Measurements from ENCODE around the gene SFTPB. TPM values are rescaled to one million over a fixed set of nuclear protein-coding genes. Genes with fewer than 3 reads are reported as not detected.
A peak's percentile ranks its signal among the peaks of the same experiment; 100 is the strongest.

SFTPB gene
- total RNA-seq, 1 donor: not detected

DNA sequence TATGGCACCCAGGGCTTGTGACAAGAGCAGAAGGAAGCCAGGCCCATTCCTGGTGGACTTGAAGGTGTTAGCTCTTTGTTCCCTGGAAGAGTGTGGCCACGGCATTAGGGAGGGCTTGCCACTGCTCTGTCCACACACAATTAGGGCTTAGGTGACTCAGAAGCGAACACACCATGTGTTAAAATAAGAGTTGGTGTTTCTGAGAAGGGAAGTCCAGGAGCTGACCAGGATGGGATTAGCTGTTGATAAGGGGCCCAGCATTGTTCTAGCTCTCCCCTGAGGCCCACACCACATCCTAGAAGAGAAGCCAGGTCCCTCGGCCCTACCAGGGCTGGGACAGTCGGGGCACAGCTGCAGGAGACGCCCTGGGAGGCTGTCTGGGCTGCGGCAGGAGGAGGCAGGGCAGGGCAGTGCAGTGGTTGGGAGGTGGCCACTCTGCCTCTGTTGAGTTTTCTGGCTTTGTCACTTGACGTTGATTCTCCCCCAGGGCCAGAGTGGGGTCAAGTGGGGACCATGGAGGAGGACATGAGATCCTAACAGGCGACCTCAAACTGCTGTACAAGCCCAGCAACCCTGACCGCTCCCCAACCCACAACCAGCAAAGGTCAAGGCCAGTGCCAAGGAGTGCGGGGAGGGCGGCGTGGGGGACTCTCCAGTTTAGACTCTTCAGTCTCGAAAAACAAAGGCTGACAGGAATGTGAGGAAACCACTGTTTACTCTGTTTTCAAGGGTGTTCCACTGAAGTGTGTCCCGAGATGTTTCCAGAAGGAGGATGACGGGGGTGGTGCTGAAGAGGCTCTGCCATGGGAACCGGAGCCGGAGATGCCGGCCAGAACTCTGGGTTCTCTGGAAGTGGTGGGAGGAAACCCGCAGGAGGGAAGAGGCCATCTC is 42.9 kb upstream of the SFTPB start:
- H3K9me3 ChIP-seq (ENCODE audit: low read depth, low read length): no peaks in the 10 kb centered on the region
- no peaks in the 10 kb centered on the region for H3K36me3 ChIP-seq (ENCODE audit: insufficient read depth, low read length)
- peak; percentile 46 for DNase-seq (ENCODE audit: insufficient read length, low spot score, missing footprints)
- H3K27me3 ChIP-seq (ENCODE audit: insufficient read depth, low read length): peaks cover 5% of the 10 kb centered on the region
- H3K4me2 ChIP-seq (ENCODE audit: insufficient read depth, low read length): no peak overlapping the region
- peaks cover 26% of the 10 kb centered on the region for H3K4me1 ChIP-seq (ENCODE audit: insufficient read depth, low read length)
- H2AFZ ChIP-seq (ENCODE audit: low read length): no peak overlapping the region
- no peaks in the 10 kb centered on the region for H4K20me1 ChIP-seq (ENCODE audit: insufficient read depth, low read length)
- no peak overlapping the region for H3K27ac ChIP-seq (ENCODE audit: low read depth, low read length)
- TF ChIP-seq, protein P1, sequence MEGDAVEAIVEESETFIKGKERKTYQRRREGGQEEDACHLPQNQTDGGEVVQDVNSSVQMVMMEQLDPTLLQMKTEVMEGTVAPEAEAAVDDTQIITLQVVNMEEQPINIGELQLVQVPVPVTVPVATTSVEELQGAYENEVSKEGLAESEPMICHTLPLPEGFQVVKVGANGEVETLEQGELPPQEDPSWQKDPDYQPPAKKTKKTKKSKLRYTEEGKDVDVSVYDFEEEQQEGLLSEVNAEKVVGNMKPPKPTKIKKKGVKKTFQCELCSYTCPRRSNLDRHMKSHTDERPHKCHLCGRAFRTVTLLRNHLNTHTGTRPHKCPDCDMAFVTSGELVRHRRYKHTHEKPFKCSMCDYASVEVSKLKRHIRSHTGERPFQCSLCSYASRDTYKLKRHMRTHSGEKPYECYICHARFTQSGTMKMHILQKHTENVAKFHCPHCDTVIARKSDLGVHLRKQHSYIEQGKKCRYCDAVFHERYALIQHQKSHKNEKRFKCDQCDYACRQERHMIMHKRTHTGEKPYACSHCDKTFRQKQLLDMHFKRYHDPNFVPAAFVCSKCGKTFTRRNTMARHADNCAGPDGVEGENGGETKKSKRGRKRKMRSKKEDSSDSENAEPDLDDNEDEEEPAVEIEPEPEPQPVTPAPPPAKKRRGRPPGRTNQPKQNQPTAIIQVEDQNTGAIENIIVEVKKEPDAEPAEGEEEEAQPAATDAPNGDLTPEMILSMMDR (IDR thresholded peaks at IDR 0.05; ENCODE audit: extremely low read depth, low read depth, low read length): no peak
- no peaks in the 10 kb centered on the region for H3K79me2 ChIP-seq (ENCODE audit: insufficient read depth, low read length)
- H3K4me3 ChIP-seq (ENCODE audit: insufficient read depth, low read length): no peak overlapping the region

DNA sequence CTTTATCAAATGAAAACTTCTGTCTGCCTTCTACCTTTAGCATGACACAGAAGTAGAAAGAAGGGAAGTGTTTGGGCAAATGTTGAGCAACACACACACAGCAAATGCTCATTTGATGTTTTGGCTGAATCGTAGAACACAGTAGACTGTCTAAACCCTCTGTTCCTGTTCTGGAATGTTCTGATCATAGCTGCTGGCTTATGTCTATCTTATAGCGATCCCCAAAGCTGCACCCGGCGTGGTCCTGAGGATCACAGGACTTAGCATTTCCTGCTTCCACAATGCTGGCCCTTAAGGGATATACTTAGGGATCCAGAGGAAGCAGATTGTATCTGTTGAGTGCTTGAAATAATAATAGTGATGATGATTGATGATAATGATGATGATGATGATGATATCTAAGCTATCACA is 41.4 kb upstream of the SFTPB start:
- Histone ChIP-seq H3K9me3 (ENCODE audit: low read depth, low read length) (no peaks in the 10 kb centered on the region), H3K4me1 (ENCODE audit: insufficient read depth, low read length) (peaks cover 35% of the 10 kb centered on the region), H3K27ac (ENCODE audit: low read depth, low read length) (no peak overlapping the region), H3K27me3 (ENCODE audit: insufficient read depth, low read length) (no peaks in the 10 kb centered on the region), H3K4me2 (ENCODE audit: insufficient read depth, low read length) (no peak overlapping the region), H3K36me3 (ENCODE audit: insufficient read depth, low read length) (no peaks in the 10 kb centered on the region), H2AFZ (ENCODE audit: low read length) (no peak overlapping the region), H3K79me2 (ENCODE audit: insufficient read depth, low read length) (no peaks in the 10 kb centered on the region), H3K4me3 (ENCODE audit: insufficient read depth, low read length) (no peak overlapping the region), H4K20me1 (ENCODE audit: insufficient read depth, low read length) (no peaks in the 10 kb centered on the region)
- TF ChIP-seq, protein P1 (IDR thresholded peaks at IDR 0.05; ENCODE audit: extremely low read depth, low read depth, low read length): no peak
- no peak for DNase-seq (ENCODE audit: insufficient read length, low spot score, missing footprints)

DNA sequence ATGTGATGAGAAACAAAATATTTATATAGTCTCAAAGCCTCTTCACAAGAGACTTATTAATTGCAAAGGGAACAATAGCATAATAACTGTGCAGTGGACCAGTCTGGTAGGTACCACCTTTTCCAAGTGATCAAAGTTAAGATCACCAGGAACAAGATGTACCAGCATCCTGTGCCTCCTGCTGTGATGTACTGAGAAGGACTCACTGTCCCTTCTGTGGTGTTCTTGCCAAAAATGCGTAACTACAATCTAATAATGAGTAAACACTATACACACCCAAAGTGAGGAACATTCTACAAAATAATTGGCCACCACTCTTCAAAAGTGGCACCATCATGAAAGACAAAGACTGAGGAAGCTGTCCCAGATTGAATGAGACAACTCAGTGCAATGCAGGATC is 40.6 kb upstream of the SFTPB start:
- TF ChIP-seq, protein P1 (IDR thresholded peaks at IDR 0.05; ENCODE audit: extremely low read depth, low read depth, low read length): no peak
- Histone ChIP-seq H4K20me1 (ENCODE audit: insufficient read depth, low read length) (no peaks in the 10 kb centered on the region), H3K4me1 (ENCODE audit: insufficient read depth, low read length) (peaks cover 33% of the 10 kb centered on the region), H2AFZ (ENCODE audit: low read length) (no peak overlapping the region), H3K4me2 (ENCODE audit: insufficient read depth, low read length) (no peak overlapping the region), H3K4me3 (ENCODE audit: insufficient read depth, low read length) (no peak overlapping the region), H3K27ac (ENCODE audit: low read depth, low read length) (no peak overlapping the region), H3K79me2 (ENCODE audit: insufficient read depth, low read length) (no peaks in the 10 kb centered on the region), H3K27me3 (ENCODE audit: insufficient read depth, low read length) (no peaks in the 10 kb centered on the region), H3K36me3 (ENCODE audit: insufficient read depth, low read length) (no peaks in the 10 kb centered on the region), H3K9me3 (ENCODE audit: low read depth, low read length) (no peaks in the 10 kb centered on the region)
- no peak for DNase-seq (ENCODE audit: insufficient read length, low spot score, missing footprints)

DNA sequence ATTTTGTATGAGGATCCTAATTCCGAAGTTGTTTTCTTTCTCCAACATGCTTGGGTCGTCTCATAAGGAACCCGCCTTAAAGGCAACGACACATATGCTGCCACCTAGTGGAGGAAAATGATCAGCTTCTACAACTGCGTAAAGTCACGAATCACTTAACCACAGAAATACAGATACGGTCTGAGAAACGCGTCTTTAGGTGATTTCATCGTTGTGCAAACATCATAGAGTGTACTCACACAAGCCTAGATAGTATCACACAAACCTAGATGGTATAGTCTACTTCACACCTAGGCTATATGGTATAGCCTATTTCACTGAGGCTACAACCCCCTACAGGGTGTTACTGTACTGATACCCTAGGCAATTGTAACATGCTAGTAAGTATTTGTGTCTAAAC is 39.3 kb upstream of the SFTPB start:
- Histone ChIP-seq H3K36me3 (ENCODE audit: insufficient read depth, low read length) (no peaks in the 10 kb centered on the region), H3K79me2 (ENCODE audit: insufficient read depth, low read length) (no peaks in the 10 kb centered on the region), H3K9me3 (ENCODE audit: low read depth, low read length) (no peaks in the 10 kb centered on the region), H3K4me2 (ENCODE audit: insufficient read depth, low read length) (no peak overlapping the region), H4K20me1 (ENCODE audit: insufficient read depth, low read length) (no peaks in the 10 kb centered on the region), H3K27ac (ENCODE audit: low read depth, low read length) (no peak overlapping the region), H3K4me3 (ENCODE audit: insufficient read depth, low read length) (no peak overlapping the region), H3K4me1 (ENCODE audit: insufficient read depth, low read length) (peaks cover 27% of the 10 kb centered on the region), H3K27me3 (ENCODE audit: insufficient read depth, low read length) (no peaks in the 10 kb centered on the region), H2AFZ (ENCODE audit: low read length) (no peak overlapping the region)
- TF ChIP-seq, protein P1 (IDR thresholded peaks at IDR 0.05; ENCODE audit: extremely low read depth, low read depth, low read length): peak; percentile 90
- peak; percentile 95 for DNase-seq (ENCODE audit: insufficient read length, low spot score, missing footprints)
